Stimulated activated CD8-positive, alpha-beta memory T cell treated with anti-CD3 and anti-CD28 coated beads, Interleukin-4, amount 100 ng/mL, for 24 hours (primary cell): Measurements from ENCODE around the gene LAGE3.

ENCODE experiments used
- DNase-seq: peaks from one replicate; pipeline ENCODE4 v3.0.0-alpha.2; 2020; ENCODE audit warnings: low read depth

LAGE3 gene

GRCh38 chrX:154477891-154478477 lies 1.1 kb downstream of the LAGE3 start:
- DNase-seq: no peak

GRCh38 chrX:154476821-154477220 lies 2.3 kb downstream of the LAGE3 start:
- DNase-seq: no peak

- DNase-seq: no peak
These were observed 5.4 kb downstream of the LAGE3 start for GRCh38 chrX:154473683-154474082.

GRCh38 chrX:154472685-154473632 lies 6.1 kb downstream of the LAGE3 start:
- DNase-seq: no peak

GRCh38 chrX:154471839-154472684 lies 7.0 kb downstream of the LAGE3 start:
- no peak for DNase-seq

GRCh38 chrX:154470914-154471568 lies 8.0 kb downstream of the LAGE3 start:
- no peak for DNase-seq

- DNase-seq: no peak
These were observed 8.6 kb downstream of the LAGE3 start for GRCh38 chrX:154470434-154470833.

- DNase-seq: no peak
These were observed 9.2 kb downstream of the LAGE3 start for GRCh38 chrX:154469880-154470279.

- DNase-seq: no peak
These were observed 10.0 kb downstream of the LAGE3 start for GRCh38 chrX:154469114-154469513.

- DNase-seq: no peak
These were observed 10.9 kb downstream of the LAGE3 start for GRCh38 chrX:154468217-154468616.

- DNase-seq: no peak
These were observed 11.5 kb downstream of the LAGE3 start for GRCh38 chrX:154467556-154467955.

GRCh38 chrX:154466907-154467306 lies 12.2 kb downstream of the LAGE3 start:
- DNase-seq: no peak

GRCh38 chrX:154466036-154466435 lies 13.0 kb downstream of the LAGE3 start:
- no peak for DNase-seq

- no peak for DNase-seq
These were observed 13.5 kb downstream of the LAGE3 start for GRCh38 chrX:154465601-154466000.

- no peak for DNase-seq
These were observed 14.2 kb downstream of the LAGE3 start for GRCh38 chrX:154464806-154465365.

GRCh38 chrX:154463611-154464220 lies 15.4 kb downstream of the LAGE3 start:
- DNase-seq: no peak

- DNase-seq: no peak
These were observed 16.7 kb downstream of the LAGE3 start for GRCh38 chrX:154462396-154462795.

GRCh38 chrX:154460326-154460725 lies 18.8 kb downstream of the LAGE3 start:
- no peak for DNase-seq

GRCh38 chrX:154459832-154460231 lies 19.2 kb downstream of the LAGE3 start:
- DNase-seq: no peak

GRCh38 chrX:154458954-154459778 lies 19.9 kb downstream of the LAGE3 start:
- no peak for DNase-seq
